H1 (cell line): ENCODE measurements around the gene ITPR3. TPM values are rescaled to one million over a fixed set of nuclear protein-coding genes. Genes with fewer than 3 reads are reported as not detected.

Experiments used
- CHD7 ChIP-seq: fragments of 300-600 bp; sonication (generic); IDR thresholded peaks from 2 replicates; pipeline ENCODE4 v1.7.1; 2012; ENCODE audit warnings: low read length, moderate library complexity, mild to moderate bottlenecking, inconsistent platforms; ENCODE audit not compliant: insufficient replicate concordance
- JUN ChIP-seq: IDR thresholded peaks from 2 replicates; pipeline ENCODE4 v1.6.1; 2011; ENCODE audit warnings: low read depth, mild to moderate bottlenecking, improper control_type of control experiment, low read length
- SUZ12 ChIP-seq: fragments of 200-600 bp; sonication (generic); IDR thresholded peaks from 2 replicates; pipeline ENCODE4 v1.6.1; 2012; ENCODE audit warnings: mild to moderate bottlenecking, inconsistent platforms, low read length, moderate library complexity, mixed read lengths
- polyA plus RNA-seq, 7 experiments: library from polyadenylated mRNA; depleted of rRNA in 3 of 7; stranded (reverse) in 5 of 7; unstranded in 2 of 7; fragments of >200 nt in 5 of 7; fragments of 200-250 nt in 2 of 7; gene quantifications; 1 replicate in 5 of 7; 2 replicates in 1 of 7; 4 replicates in 1 of 7; pipeline versions ENCODE4 v1.2.1 to v1.2.3, GENCODE V29; 2011 to 2013; ENCODE audit warnings: missing spikeins in 2 of 7, mixed read lengths in 2 of 7
- total RNA-seq: library from RNA; stranded (reverse); fragmentation: NEBNext Ultra II Directional; extraction: Animal tissue kit (Norgen Biotek cat#: 25700); gene quantifications from 2 replicates; pipeline ENCODE4 v1.2.1, GENCODE V29; 2021
- TF ChIP-seq, protein P1 (sequence below): IDR thresholded peaks from 2 replicates; pipeline ENCODE4 v1.6.1; 2011; ENCODE audit warnings: low read depth, mild to moderate bottlenecking, low read length; ENCODE audit not compliant: insufficient read depth

ITPR3 gene
- total and polyA plus RNA-seq, 2 of the 8 experiments (the other 6 are each of a cell fraction or from before 2014, with no cell fraction given) = 29.1 to 45.7 TPM

GRCh38 chr6:33670086-33670660 lies 49.1 kb downstream of the ITPR3 start (continued):
- TF ChIP-seq CHD7 (no peak), JUN (no peak), SUZ12 (no peak)
- TF ChIP-seq, protein P1, sequence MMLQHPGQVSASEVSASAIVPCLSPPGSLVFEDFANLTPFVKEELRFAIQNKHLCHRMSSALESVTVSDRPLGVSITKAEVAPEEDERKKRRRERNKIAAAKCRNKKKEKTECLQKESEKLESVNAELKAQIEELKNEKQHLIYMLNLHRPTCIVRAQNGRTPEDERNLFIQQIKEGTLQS = no peak
